BJ (cell line): Measurements from ENCODE around the gene KCNA10. TPM values are rescaled to one million over a fixed set of nuclear protein-coding genes. Genes with fewer than 3 reads are reported as not detected.

Experiments
- CTCF ChIA-PET: fragments of 350-600 bp; formaldehyde crosslinking; extraction: SDS; loops from one replicate; lab custom pipeline; 2021; ENCODE audit warnings: antibody characterized with exemption, inconsistent platforms; lab: Yijun Ruan, JAX
- POLR2A ChIA-PET: fragments of 300-600 bp; sonication (Branson Sonifier 250); formaldehyde crosslinking; extraction: SDS; loops from one replicate; lab custom pipeline; 2021; ENCODE audit warnings: antibody characterized with exemption; lab: Charles Lee
- DNase-seq: peaks from one replicate; pipeline ENCODE4 v3.0.0-alpha.2; 2011; ENCODE audit warnings: low read depth
- H3K27me3 ChIP-seq: 2 replicates; pipeline ENCODE4 v1.6.0; 2011; ENCODE audit warnings: low read length; ENCODE audit not compliant: control insufficient read depth, insufficient read depth
- H3K36me3 ChIP-seq: 2 replicates; pipeline ENCODE4 v1.5.1; 2011; ENCODE audit warnings: low read length; ENCODE audit not compliant: control insufficient read depth, insufficient read depth
- H3K4me3 ChIP-seq: 2 replicates; pipeline ENCODE4 v1.5.1; 2011; ENCODE audit warnings: low read depth, mild to moderate bottlenecking, control low read depth, low read length
- polyA plus RNA-seq: library from polyadenylated mRNA; depleted of rRNA; stranded (reverse); fragments of >200 nt; gene quantifications from 2 replicates; pipeline ENCODE4 v1.2.3, GENCODE V29; 2011
- TF ChIP-seq, protein P1 (sequence below): IDR thresholded peaks from 2 replicates; pipeline ENCODE4 v1.5.1; 2011; ENCODE audit warnings: low read depth, mild to moderate bottlenecking, control low read depth, inconsistent platforms, low read length, moderate library complexity; ENCODE audit not compliant: insufficient read depth

The KCNA10 gene
- polyA plus RNA-seq, 1 experiment: not detected

DNA sequence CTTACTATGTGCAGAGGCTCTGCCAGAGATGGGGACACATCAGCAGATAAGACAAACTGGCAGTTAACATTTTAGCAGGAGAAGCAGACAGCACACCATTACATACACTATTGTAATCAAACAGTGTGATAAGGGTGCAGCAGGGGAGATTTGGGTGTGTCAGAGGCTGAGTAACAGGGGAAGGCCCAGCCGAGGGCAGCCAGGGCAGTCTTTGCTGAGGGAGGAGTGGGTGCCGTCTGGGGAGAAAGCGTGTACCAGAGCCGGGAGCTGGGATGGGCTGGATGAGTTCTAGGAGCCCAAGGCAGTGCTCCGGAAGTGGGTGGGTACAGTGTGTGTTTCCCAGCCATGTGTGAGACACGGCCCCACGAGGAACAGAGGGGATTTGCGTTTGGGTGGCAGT lies 31.2 kb downstream of the KCNA10 start:
- no peaks in the 10 kb centered on the region for H3K36me3 ChIP-seq

GRCh38 chr1:110485725-110486124 lies 33.2 kb downstream of the KCNA10 start:
- H3K4me3 ChIP-seq: no peak overlapping the region
- H3K27me3 ChIP-seq: peaks cover 13% of the 10 kb centered on the region
- no peaks in the 10 kb centered on the region for H3K36me3 ChIP-seq
- CTCF ChIA-PET: interaction anchor here (0.7 to 8.7 kb wide), 3 partner anchors 10 to 289 kb away, joined by 3 to 68 read pairs (median 3); no protein-coding TSS in a partner anchor
- TF ChIP-seq, protein P1, sequence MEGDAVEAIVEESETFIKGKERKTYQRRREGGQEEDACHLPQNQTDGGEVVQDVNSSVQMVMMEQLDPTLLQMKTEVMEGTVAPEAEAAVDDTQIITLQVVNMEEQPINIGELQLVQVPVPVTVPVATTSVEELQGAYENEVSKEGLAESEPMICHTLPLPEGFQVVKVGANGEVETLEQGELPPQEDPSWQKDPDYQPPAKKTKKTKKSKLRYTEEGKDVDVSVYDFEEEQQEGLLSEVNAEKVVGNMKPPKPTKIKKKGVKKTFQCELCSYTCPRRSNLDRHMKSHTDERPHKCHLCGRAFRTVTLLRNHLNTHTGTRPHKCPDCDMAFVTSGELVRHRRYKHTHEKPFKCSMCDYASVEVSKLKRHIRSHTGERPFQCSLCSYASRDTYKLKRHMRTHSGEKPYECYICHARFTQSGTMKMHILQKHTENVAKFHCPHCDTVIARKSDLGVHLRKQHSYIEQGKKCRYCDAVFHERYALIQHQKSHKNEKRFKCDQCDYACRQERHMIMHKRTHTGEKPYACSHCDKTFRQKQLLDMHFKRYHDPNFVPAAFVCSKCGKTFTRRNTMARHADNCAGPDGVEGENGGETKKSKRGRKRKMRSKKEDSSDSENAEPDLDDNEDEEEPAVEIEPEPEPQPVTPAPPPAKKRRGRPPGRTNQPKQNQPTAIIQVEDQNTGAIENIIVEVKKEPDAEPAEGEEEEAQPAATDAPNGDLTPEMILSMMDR: no peak
- DNase-seq: no peak
- POLR2A ChIA-PET: no interaction called here

More for the DNA sequence above, 31.2 kb downstream of the KCNA10 start:
- POLR2A ChIA-PET: no interaction called here
- CTCF ChIA-PET: interaction anchor here (1.2 to 8.7 kb wide), 2 partner anchors 8 to 285 kb away, joined by 3 to 68 read pairs; no protein-coding TSS in a partner anchor
- Histone ChIP-seq H3K27me3 (peaks cover 11% of the 10 kb centered on the region), H3K4me3 (no peak overlapping the region)
- no peak for DNase-seq
- TF ChIP-seq, protein P1: no peak

- H3K36me3 ChIP-seq: no peaks in the 10 kb centered on the region
- ChIA-PET CTCF (interaction anchor here (8.7 kb wide), 1 partner anchor 10 kb away, joined by 68 read pairs; no protein-coding TSS in a partner anchor), POLR2A (no interaction called here)
- no peak overlapping the region for H3K4me3 ChIP-seq
- DNase-seq: no peak
- H3K27me3 ChIP-seq: peaks cover 13% of the 10 kb centered on the region
- TF ChIP-seq, protein P1: no peak
Measured at GRCh38 chr1:110484801-110485200, 34.2 kb downstream of the KCNA10 start.

GRCh38 chr1:110483308-110483685 lies 35.7 kb downstream of the KCNA10 start:
- no peaks in the 10 kb centered on the region for H3K36me3 ChIP-seq
- POLR2A ChIA-PET: no interaction called here
- TF ChIP-seq, protein P1: no peak
- H3K27me3 ChIP-seq: peaks cover 13% of the 10 kb centered on the region
- no peak overlapping the region for H3K4me3 ChIP-seq
- DNase-seq: no peak
- CTCF ChIA-PET: interaction anchor here (0.6 to 8.7 kb wide), 4 partner anchors 12 to 287 kb away, joined by 3 to 68 read pairs (median 4); no protein-coding TSS in a partner anchor

DNA sequence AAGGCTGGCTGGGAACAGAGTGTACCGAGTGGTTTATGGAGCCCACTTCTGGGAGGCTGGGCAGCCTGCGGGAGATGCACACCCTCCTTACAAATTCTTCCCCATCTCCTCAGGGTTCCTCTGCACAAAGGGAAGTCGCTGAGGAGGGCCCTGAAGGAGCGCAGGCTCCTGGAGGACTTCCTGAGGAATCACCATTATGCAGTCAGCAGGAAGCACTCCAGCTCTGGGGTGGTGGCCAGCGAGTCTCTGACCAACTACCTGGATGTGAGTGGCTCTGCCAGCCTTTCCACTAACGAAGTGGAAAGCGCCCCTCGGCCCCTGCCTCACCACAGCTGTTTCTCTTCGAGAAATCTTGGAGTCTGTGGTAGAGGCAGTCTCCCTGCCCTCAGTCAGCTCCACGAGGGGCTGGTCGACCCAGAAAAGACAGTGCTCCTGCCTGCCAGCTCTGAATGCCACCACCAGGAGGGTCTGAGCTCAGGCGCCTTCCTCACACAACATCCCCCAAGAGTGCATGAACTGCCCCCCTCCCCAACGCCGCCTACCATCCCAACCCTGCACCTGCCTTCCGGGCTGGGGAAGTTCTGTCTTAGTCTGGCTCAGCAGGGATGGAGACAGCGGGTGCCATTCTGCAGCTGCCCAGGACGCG lies 36.2 kb downstream of the KCNA10 start:
- Histone ChIP-seq H3K27me3 (peaks cover 13% of the 10 kb centered on the region), H3K4me3 (no peak overlapping the region), H3K36me3 (no peaks in the 10 kb centered on the region)
- TF ChIP-seq, protein P1: no peak
- ChIA-PET CTCF (interaction anchor here (0.6 to 8.7 kb wide), 5 partner anchors 13 to 454 kb away, joined by 3 to 68 read pairs (median 3); no protein-coding TSS in a partner anchor), POLR2A (no interaction called here)
- no peak for DNase-seq
